Measurements from ENCODE around the gene C2CD5. TPM values are rescaled to one million over a fixed set of nuclear protein-coding genes. Genes with fewer than 3 reads are reported as not detected.

The C2CD5 gene
- total RNA-seq, 1 experiment from 2014 or later: 27.1 TPM

GRCh38 chr12:22467190-22467589 lies 77.2 kb downstream of the C2CD5 start:
- no peaks in the 10 kb centered on the region for H3K36me3 ChIP-seq (ENCODE audit: insufficient read depth, low read length, poor library complexity, severe bottlenecking)
- intact Hi-C loops (cut with micrococcal nuclease; ENCODE audit: unreplicated experiment): no loop called here
- no peak overlapping the region for H3K27ac ChIP-seq (ENCODE audit: low read depth, low read length, poor library complexity, severe bottlenecking)
- BruUV-seq (replicated peaks): no TSS peak
- ChIA-PET CTCF (no interaction called here), POLR2A (ENCODE audit: low non-redundant PET) (no interaction called here)
- DNase-seq (ENCODE audit: low spot score): peak; percentile 53
- no peak overlapping the region for H3K4me3 ChIP-seq (ENCODE audit: low read depth, low read length, poor library complexity, severe bottlenecking)
- H3K9me3 ChIP-seq (ENCODE audit: low read depth, low read length, poor library complexity, severe bottlenecking): no peaks in the 10 kb centered on the region
- no peak for TF ChIP-seq CTCF (conservative IDR thresholded peaks at IDR 0.05; ENCODE audit: low read depth, low read length)
- TF ChIP-seq EZH2 (IDR thresholded peaks at IDR 0.05; ENCODE audit: borderline replicate concordance, low read depth, low read length, poor library complexity, severe bottlenecking): no peak
- no peaks in the 10 kb centered on the region for H3K4me1 ChIP-seq (ENCODE audit: insufficient read depth, low read length, poor library complexity, severe bottlenecking)
- no peaks in the 10 kb centered on the region for H3K27me3 ChIP-seq (replicated peaks; ENCODE audit: insufficient read depth, low read depth, low read length, poor library complexity)

GRCh38 chr12:22463306-22463705 lies 81.0 kb downstream of the C2CD5 start:
- no peaks in the 10 kb centered on the region for H3K9me3 ChIP-seq (ENCODE audit: low read depth, low read length, poor library complexity, severe bottlenecking)
- intact Hi-C loops (cut with micrococcal nuclease; ENCODE audit: unreplicated experiment): no loop called here
- no TSS peak for BruUV-seq (replicated peaks)
- no peak for DNase-seq (ENCODE audit: low spot score)
- peaks cover 5% of the 10 kb centered on the region for H3K4me1 ChIP-seq (ENCODE audit: insufficient read depth, low read length, poor library complexity, severe bottlenecking)
- H3K27me3 ChIP-seq (replicated peaks; ENCODE audit: insufficient read depth, low read depth, low read length, poor library complexity): no peaks in the 10 kb centered on the region
- TF ChIP-seq EZH2 (IDR thresholded peaks at IDR 0.05; ENCODE audit: borderline replicate concordance, low read depth, low read length, poor library complexity, severe bottlenecking): no peak
- no peak for TF ChIP-seq CTCF (conservative IDR thresholded peaks at IDR 0.05; ENCODE audit: low read depth, low read length)
- POLR2A ChIA-PET (ENCODE audit: low non-redundant PET): no interaction called here
- CTCF ChIA-PET: no interaction called here
- H3K36me3 ChIP-seq (ENCODE audit: insufficient read depth, low read length, poor library complexity, severe bottlenecking): no peaks in the 10 kb centered on the region
- H3K4me3 ChIP-seq (ENCODE audit: low read depth, low read length, poor library complexity, severe bottlenecking): no peak overlapping the region
- no peak overlapping the region for H3K27ac ChIP-seq (ENCODE audit: low read depth, low read length, poor library complexity, severe bottlenecking)

GRCh38 chr12:22461786-22462185 lies 82.6 kb downstream of the C2CD5 start:
- no peak for DNase-seq (ENCODE audit: low spot score)
- ChIA-PET POLR2A (ENCODE audit: low non-redundant PET) (no interaction called here), CTCF (interaction anchor here (1.4 kb wide), 1 partner anchor 18 kb away, joined by 3 read pairs; no protein-coding TSS in a partner anchor)
- intact Hi-C loops (cut with micrococcal nuclease; ENCODE audit: unreplicated experiment): no loop called here
- TF ChIP-seq CTCF (conservative IDR thresholded peaks at IDR 0.05; ENCODE audit: low read depth, low read length) (no peak), EZH2 (IDR thresholded peaks at IDR 0.05; ENCODE audit: borderline replicate concordance, low read depth, low read length, poor library complexity, severe bottlenecking) (no peak)
- no peak overlapping the region for H3K27ac ChIP-seq (ENCODE audit: low read depth, low read length, poor library complexity, severe bottlenecking)
- no peaks in the 10 kb centered on the region for H3K36me3 ChIP-seq (ENCODE audit: insufficient read depth, low read length, poor library complexity, severe bottlenecking)
- no peaks in the 10 kb centered on the region for H3K27me3 ChIP-seq (replicated peaks; ENCODE audit: insufficient read depth, low read depth, low read length, poor library complexity)
- no TSS peak for BruUV-seq (replicated peaks)
- peaks cover 8% of the 10 kb centered on the region for H3K4me1 ChIP-seq (ENCODE audit: insufficient read depth, low read length, poor library complexity, severe bottlenecking)
- no peak overlapping the region for H3K4me3 ChIP-seq (ENCODE audit: low read depth, low read length, poor library complexity, severe bottlenecking)
- no peaks in the 10 kb centered on the region for H3K9me3 ChIP-seq (ENCODE audit: low read depth, low read length, poor library complexity, severe bottlenecking)
